T-helper 2 cell (primary cell): ENCODE results near the gene BMP7.
"Not testable (repeated sequence)": the region's sequence is repeated elsewhere in the genome, so short reads cannot be mapped to it uniquely, and the experiment has no call there.

ENCODE experiments used
- DNase-seq, 5 experiments: peaks; one replicate each; pipeline versions ENCODE4 v3.0.0 to v3.0.0-alpha.2; 2012 to 2022

BMP7 gene

GRCh38 chr20:57249073-57249472, 17.4 kb downstream of the BMP7 start:
- DNase-seq: no peak

GRCh38 chr20:57248132-57248797, 18.2 kb downstream of the BMP7 start:
- no peak for DNase-seq

- no peak for DNase-seq
Measured at GRCh38 chr20:57247292-57247965, 19.0 kb downstream of the BMP7 start.

GRCh38 chr20:57245997-57246396, 20.4 kb downstream of the BMP7 start:
- no peak for DNase-seq

GRCh38 chr20:57244627-57245214, 21.7 kb downstream of the BMP7 start:
- DNase-seq: no peak

DNA sequence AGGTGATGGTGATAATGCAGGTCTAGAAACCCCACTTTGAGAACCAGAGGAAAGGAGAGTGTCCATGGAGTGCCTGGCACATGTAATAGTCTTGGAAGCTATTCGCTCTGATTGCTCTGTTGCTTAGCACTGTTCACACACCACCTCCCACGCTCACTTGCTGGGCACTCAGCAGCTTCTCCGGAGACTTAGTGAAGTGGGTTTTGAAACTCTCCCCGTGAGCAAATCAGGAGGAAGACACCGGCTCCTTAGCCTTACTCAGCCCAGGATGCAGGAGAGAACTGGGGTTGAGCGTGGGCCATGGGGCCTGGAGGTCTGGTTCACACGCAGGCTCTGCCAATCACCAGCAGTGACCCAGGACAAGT, 22.2 kb downstream of the BMP7 start:
- no peak for DNase-seq

GRCh38 chr20:57243480-57244220, 22.8 kb downstream of the BMP7 start:
- DNase-seq: no peak

DNA sequence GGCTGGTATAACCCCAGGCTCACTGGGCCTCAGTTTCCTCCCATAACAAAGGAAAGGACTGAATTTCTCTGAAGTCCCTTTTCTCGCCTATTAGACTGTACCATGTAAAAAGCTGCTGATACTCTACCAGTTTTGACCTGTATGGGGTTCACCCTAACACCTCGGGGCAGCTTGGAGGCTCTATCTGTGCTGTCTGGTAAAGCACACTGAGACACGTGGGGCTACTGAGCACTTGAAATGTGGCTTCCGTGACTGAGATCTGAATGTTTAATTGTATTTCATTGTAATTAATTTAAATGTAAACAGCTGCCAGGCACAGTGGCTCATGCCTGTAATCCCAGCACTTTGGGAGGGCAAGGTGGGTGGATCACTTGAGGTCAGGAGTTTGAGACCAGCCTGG, 24.0 kb downstream of the BMP7 start:
- no peak for DNase-seq

DNA sequence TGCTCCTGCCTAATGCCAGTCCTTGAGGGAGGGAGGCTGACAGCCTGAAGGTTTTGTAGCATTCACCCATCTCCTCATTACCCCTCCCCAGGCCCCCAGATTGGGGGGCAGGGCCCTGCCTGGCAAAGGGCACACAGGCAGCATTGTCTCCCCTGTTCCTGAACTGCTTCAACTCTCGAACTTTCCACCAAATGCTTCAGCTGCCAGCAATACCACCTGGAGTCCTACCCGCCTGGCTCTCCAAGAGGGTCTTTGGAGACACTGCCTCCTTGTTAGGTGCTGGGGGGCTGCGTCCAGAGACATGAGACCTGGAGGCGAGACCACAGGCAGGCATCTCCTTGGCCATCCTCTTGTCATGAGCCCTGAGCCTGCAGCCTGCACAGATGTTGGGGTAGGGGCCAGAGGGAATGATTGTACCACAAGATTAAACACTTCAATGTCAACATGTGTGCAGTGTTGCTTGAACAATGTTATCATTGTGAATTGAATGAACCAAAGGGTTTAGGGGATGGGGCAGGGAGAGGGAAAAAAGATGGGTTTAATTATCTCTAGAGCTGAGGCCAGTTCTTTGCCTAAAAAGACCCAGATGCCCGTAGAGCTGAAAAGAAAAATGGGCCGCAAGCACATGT, 25.0 kb downstream of the BMP7 start:
- no peak for DNase-seq

- DNase-seq: no peak
Measured at GRCh38 chr20:57240581-57241362, 25.7 kb downstream of the BMP7 start.

GRCh38 chr20:57239725-57240124, 26.7 kb downstream of the BMP7 start:
- not testable (repeated sequence) for DNase-seq

DNA sequence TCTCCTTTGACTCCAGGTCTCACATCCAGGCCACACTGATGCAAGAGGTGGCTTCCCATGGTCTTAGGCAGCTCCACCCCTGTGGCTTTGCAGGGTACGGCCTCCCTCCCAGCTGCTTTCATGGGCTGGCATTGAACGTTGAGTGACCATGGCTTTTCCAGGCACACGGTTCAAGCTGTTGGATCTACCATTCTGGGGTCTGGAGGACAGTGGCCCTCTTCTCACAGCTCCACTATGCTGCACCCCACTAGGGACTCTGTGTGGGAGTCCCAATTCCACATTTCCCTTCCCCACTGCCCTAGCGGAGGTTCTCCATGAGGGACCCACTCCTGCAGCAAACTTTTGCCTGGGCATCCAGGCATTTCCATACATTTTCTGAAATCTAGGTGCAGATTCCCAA, 27.1 kb downstream of the BMP7 start:
- DNase-seq: not testable (repeated sequence)

- no peak for DNase-seq
Measured at GRCh38 chr20:57238089-57238488, 28.4 kb downstream of the BMP7 start.

DNA sequence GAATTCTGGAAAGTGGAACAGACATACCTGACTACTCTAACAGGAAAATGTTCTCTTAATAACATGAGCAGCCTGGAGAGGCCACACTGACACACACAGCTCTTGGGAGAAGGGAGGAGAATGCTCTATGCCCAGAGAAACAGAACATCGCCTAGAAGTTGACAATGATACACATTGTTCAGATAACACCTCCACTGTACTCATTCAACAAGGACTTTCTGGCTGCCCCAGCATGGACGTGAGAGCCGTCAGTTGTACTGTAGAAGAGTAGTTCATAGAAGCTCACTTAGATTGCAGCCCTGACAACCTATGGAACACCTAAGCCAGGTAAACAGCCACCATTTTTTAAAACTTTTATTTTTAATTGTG, 28.9 kb downstream of the BMP7 start:
- DNase-seq: no peak

GRCh38 chr20:57236813-57237584, 29.4 kb downstream of the BMP7 start:
- DNase-seq: no peak

DNA sequence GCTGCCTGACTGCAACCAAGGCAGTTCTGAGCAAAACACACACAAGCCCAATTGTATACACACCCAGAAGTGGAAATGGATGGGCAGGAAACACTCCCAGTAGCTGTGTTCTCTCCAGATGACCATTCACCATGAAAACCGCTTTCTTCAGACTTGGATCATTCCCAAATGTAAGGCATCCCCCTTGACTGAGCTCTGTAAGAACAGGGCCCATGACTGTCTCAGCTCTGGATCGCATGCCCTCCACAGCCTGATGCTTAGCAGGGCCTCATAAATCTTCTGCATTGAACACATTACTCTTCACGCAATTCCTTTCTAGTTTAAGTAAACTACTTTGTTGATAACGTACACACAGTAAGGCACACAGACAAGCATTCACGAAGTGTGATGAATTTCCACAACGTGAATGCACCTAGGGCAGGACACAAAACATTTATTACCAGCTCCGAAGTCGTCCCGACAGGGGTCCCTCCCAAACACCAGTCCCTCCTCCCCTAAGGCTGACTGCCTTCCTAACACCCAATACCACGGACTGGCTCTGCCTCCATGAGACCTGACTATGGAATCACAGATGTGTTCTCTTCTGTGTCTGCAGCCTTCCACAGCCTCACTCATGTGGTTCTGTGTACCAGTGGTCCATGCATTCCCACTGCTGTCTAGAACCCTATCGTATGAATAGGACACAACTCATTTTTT, 31.7 kb downstream of the BMP7 start:
- DNase-seq: no peak

- no peak for DNase-seq
Measured at GRCh38 chr20:57231951-57232428, 34.5 kb downstream of the BMP7 start.

- no peak for DNase-seq
Measured at GRCh38 chr20:57231161-57231560, 35.3 kb downstream of the BMP7 start.

- no peak for DNase-seq
Measured at GRCh38 chr20:57230247-57230646, 36.2 kb downstream of the BMP7 start.

- no peak for DNase-seq
Measured at GRCh38 chr20:57229490-57229889, 37.0 kb downstream of the BMP7 start.

DNA sequence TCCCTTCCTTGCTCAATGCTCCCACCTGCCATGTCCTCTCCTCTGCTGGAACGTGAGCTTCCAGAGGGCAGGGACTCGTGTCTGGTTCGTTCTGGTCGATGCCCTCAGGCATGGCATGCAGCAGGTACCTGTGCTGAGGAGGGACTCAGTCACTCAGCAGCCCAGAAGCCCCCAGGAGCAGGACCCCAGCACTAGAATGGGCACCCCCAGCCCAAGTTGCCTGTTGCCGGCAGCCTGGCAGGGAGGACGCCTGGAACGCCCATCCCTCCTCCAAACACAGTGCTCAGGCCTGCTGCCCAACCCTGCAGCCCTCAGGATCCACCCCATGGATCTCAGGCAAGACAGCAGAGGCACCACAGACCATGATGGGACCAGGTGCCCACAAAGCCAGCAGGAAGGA, 40.6 kb downstream of the BMP7 start:
- no peak for DNase-seq
